ENCODE measurements around the gene PLPPR4.
"Not testable (repeated sequence)": the region's sequence is repeated elsewhere in the genome, so short reads cannot be mapped to it uniquely, and the experiment has no call there.

The PLPPR4 gene

DNA sequence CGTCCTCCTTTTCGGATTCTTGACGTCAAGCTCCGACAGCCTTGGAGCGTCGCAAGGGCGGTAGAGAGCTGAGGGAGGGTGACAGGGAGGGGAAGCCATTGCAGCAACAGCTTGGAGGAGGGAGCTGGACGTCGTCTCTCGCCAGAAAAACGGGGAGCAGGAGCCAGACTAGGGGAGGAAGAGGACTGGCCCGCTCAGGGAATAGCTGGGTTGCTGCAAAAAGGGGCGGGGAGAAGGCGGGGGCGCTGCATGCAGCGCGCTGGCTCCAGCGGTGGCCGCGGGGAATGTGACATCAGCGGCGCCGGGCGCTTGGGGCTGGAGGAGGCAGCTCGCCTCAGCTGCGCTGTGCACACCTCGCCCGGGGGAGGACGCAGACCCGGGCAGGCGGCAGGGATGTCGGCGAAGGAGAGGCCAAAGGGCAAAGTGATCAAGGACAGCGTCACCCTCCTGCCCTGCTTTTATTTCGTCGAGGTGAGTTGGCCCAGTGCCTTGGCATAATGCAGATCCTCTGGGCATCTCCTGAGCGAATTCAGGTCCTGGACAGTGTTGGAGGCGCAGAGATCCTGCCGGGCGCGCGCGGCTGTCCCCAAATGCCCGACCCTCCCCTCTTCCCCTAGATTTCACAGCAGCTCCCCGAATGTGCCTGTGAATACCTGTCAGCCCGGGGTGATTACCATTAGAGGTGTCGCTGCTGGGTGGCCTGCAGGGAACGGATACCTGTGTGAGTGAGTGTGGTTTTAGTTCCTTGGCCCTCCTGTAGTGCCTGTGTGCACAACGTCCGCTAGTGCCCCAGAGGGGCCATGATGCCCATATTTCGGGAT is at the start of gene PLPPR4:
Gene PLPPR4, plus strand, starts transcription at position 292 of the 821 bp plus-strand sequence. Its CDS starts 102 bp downstream, at position 394.
- DNase-seq, result peak; percentile 54

DNA sequence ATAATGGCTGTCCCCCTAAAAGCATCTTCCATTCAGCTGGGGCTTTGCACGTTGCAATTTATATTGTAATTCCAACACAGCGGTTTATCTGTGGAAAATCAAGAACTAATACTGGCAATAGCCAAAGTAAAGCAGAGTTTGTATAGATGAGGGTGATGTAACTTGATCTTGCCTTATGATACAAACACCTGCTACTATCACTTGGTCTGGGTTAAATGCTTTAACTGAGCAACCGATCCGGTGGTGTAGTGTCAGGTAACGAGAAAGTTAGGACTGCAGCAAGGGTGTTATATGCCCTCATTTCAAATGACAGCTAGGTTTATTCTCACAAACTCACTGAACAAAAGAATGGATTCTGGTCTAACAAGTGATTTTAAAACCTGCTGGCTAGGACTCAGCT is 47.3 kb upstream of the PLPPR4 start:
- peak; percentile 39 for DNase-seq

DNA sequence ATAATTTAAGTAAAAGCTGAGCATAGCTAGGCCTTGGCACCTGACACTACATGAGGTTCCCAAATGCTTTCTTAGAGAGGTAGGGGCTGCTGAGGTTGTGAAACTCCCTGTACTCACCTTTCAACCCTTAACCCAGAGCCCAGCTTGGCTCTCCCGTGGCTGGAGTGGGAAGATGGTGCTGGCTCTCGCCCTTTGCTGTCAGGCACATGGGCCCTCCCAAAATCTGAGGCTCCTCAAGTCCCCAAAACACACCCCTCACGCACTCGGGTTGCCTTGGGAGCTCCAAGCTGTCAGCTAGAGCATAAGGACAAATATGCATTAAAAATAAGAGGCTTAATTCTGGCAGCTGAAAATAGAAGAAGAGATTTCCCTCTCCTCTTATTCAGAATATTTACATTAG is 46.7 kb upstream of the PLPPR4 start:
- no peak for DNase-seq

DNA sequence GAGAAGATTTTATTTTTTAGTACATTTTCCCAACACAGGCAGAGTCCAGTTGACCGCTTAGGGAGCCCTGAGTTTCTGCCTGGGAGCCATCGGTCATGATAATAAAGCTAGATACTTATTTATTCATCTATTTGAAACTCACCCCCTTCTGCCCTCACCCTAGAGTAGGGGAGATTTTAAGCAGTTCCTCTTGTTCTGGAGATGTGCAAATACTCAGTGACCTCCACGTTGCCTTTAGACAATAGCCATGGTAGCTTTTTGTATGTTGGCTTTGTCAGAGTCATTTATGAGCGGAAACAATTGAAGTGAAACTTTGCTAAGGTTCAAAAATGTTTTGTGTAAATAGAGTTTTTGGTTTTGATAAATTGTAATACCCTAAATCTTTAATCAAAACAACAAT is 45.7 kb upstream of the PLPPR4 start:
- no peak for DNase-seq

DNA sequence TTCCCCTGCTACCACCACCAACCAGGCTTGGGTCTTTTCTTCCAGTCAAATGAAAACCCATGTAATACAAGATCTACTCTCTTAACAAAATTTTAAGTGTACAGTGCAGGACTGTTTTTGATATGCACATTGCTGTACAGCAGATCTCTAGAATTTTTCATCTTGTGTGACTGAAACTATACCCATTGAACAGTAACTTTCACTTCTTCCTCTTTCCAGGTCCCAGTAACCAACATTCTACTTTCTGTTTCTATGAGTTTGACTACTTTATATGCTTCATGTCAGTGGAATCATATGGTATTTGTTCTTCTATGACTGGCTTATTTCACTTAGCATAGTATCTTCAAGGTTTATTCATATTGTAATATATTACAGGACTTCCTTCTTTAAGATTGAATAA is 45.3 kb upstream of the PLPPR4 start:
- no peak for DNase-seq

DNA sequence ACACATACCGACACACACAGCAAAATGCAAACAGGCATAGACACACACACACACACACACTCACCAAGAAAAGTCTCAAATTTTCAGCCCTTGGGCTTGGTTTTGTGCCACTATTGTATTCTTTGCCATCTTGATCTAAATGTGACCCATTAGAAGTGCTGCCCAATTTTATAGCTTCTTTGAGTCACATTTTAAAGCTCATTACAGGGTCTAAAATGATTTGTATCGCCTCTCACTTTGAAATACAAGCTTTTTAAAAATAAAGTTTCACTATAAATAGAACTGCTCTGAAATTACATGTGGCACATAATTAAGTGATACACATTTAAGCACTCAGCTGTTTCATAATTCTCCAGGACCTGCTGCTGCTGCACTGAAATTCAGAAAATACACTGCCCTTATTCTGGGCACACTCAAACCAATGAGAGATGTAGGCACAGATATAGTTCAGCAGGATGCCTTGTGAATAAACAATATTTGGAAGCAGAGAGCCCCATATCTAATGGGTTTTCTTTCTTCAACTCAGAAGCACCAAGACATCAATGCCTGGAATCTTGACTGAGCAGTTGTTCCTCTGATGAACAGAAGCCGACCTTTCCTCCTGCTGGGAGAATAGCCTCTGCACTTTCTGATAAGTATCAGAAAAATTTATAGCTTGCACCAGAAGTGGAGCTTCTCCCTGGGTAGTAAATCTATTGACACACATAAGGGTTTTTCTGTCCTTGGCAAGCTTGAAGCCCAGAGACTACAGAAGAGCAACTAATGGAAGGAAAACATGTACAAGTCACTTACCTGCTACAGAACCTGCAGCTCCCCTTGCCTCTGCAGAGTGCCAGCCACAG is 37.0 kb upstream of the PLPPR4 start:
- DNase-seq, result no peak

GRCh38 chr1:99228153-99228552 is 36.1 kb upstream of the PLPPR4 start:
- no peak for DNase-seq

DNA sequence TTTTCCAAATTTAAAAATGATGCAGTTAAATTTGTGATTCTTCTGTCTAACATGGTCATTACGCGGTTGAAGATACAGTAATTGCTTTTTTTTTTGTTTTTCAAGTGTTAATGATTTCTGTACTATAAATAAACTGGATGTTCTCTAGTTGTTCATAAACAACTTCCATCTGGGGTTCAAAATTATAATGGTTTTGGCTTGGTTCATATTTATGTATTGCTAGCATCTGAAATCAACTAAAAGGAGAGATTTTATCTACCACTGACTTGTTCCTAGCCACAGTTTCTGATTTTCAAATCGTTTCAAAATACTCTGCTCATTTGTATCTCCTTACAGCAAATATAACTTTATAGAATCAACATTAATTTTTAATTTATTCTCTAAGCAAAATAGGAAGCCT is 35.2 kb upstream of the PLPPR4 start:
- DNase-seq, result no peak

DNA sequence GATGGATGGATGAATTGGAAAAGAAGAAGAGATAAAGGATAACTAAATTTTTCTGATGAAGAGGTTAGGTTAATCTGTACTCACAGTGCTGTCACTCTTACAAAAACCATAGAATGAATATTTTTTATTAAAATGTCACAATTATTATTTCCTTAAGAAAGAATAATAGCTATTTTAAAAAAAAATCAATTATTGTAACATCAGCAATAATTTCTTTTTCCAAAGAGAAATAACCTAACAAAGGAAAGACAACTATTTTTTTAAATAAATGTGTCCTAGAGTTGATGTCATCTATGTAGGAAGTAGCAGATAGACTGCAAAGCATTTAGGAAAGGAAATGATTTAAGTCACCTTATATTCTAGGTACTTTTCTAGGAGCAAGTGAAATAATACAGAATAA is 33.6 kb upstream of the PLPPR4 start:
- no peak for DNase-seq

GRCh38 chr1:99232172-99232571 is 32.1 kb upstream of the PLPPR4 start:
- no peak for DNase-seq

DNA sequence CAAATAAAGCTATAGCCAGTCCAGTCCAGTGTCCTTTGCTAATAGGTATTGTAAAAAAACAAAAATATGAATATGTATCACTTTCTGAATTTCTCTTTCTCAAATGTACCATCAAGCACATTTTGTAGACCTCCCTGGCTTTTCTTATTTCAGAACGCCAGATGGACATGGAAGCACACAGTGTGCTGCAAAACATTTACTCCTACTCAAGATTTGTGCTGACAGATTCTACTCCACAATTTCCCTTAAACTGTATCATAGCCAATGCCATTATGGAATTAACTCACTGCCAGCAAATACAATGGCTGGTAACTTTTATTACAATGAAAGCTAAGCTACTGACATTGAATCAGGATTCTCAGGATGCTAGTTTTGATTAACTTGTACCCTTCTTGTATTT is 30.8 kb upstream of the PLPPR4 start:
- no peak for DNase-seq

- no peak for DNase-seq
These were observed 27.5 kb upstream of the PLPPR4 start for GRCh38 chr1:99236756-99237155.

DNA sequence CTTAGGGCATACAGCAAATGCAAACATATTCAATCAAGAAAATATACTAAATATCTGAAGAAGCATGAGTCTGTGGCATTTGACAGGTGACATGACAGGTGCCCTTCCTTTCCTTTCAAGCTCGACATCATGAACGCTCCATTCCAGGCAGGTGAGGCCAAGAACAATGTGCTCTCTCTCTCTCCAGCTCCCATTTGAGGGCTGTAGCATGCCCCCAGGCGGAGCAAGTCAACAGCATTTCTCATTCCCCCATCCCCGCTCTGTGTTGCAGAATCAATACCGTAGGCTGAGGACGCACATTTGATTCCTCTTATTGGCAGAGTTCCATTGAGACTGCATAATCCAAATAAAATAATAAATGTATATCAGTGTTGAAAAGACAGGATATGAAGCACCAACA is 24.6 kb upstream of the PLPPR4 start:
- DNase-seq, result no peak

DNA sequence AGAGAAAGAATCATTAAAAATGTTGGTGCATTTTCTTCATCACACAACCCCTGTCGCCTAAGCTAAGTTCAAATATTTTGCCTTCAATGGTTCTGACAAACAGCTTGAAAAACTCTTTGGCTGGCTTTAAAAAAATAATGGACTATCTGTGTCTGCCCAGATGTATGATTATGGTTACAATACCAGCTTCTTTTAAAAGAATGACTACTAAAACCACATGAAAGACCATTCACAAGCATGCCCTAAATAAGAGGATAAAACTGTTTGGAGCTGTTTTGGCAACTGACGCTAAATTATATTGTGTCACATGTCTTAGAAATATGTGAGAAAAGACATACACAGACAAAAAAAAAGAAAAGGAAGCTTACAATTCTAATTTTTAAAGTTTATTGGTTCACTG is 23.7 kb upstream of the PLPPR4 start:
- DNase-seq, result no peak

DNA sequence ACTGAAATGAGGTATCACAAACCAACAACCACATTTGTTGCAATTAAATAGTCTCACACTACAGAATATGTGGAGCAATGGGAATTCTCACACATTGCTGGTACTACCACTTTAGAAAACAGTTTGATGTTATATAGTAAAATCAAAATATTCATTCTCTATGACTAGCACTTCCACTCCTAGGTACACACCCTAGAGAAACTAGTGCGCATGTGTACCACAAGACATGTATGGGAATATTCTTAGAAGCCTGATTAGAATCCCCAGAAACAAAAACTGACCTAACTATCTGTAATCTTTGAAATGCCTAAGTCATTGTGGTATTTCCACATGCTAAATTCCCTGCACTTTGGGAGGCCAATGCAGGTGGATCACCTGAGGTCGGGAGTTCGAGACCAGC is 18.1 kb upstream of the PLPPR4 start:
- no peak for DNase-seq

DNA sequence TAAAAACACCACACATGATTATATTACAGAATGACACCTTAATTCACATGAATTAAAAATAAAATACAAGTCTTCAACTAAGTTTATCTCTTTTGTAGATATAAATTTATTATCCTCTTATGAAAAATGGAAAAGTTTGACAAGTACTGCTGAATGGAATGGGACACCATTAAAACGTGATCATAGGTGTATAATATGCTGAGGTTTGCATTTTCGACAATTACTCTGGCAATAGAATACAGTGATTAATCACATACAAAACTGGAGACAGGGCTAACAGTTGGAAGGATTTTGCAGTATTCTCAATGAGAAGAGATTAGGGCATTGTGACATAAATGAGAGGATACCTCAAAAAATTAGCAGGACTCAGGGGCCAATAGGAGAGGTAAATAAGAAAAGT is 17.1 kb upstream of the PLPPR4 start:
- DNase-seq, result no peak

- no peak for DNase-seq
These were observed 13.6 kb upstream of the PLPPR4 start for GRCh38 chr1:99250728-99251127.

GRCh38 chr1:99251308-99251707 is 13.0 kb upstream of the PLPPR4 start:
- no peak for DNase-seq

DNA sequence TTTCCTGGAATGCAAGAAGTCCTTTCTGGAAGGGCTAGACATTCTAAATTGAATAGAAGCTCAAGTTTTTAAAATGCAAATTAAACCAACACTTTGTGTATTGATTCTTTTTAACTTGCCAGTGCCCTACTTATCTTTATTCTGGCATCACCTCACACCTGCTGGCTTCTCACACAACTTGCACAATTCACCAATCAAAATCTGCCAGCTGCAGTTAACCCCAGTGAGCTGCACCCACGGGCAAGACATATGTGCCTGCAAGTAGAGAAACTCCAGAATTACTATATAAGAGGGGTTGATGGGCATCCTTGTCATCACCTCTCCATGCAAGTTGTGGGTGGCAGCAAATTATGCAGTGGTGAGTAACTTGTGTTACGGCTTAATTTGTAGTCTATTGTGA is 11.7 kb upstream of the PLPPR4 start:
- peak; percentile 25 for DNase-seq

- not testable (repeated sequence) for DNase-seq
These were observed 3.9 kb upstream of the PLPPR4 start for GRCh38 chr1:99260402-99260801.

DNA sequence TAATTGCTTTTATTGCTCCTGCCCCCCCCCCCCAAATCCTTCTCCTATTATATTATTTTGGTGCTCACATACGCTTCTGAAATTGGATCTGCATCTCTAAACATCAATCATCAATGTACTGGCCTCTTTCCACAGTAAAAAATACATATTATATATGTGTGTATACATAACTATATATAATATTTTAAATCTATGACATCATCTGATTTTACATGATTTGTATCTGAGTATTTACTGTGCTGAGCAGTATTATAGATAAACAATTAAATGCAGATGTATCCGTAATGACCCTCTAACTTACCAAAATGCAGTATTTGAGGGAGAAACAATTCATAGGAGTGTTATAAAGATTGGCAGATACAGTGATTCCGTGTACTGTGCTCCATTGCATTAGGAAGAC is 832 bp downstream of the PLPPR4 start:
- DNase-seq, result no peak

- DNase-seq, result no peak
These were observed 2.4 kb downstream of the PLPPR4 start for GRCh38 chr1:99266726-99267125.

DNA sequence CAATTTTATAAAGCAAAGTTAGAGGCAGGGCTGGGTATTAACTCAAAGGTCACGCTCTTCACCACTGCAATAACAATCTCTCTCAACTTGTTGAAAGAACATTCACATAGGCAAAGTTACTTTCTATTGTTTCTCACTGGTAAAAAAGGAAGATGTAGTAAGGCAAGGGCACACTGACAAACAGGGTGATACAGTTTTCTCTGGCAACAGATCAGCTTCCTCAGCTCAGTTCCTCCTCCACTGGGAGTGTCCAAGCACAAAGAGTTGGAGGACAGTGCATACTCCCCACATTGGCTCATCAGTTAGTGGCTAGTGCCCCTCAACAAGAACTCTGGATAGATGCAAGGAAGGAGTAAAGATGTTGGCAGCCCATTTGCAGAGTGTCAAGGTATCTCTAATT is 3.7 kb downstream of the PLPPR4 start:
- DNase-seq, result no peak

- DNase-seq, result no peak
These were observed 5.0 kb downstream of the PLPPR4 start for GRCh38 chr1:99269321-99269720.

All from NCI-H2107 (cell line).